Measurements from ENCODE around the gene GNAT3. TPM values are rescaled to one million over a fixed set of nuclear protein-coding genes. Genes with fewer than 3 reads are reported as not detected.

The GNAT3 gene
- polyA plus RNA-seq, 1 experiment = not detected

DNA sequence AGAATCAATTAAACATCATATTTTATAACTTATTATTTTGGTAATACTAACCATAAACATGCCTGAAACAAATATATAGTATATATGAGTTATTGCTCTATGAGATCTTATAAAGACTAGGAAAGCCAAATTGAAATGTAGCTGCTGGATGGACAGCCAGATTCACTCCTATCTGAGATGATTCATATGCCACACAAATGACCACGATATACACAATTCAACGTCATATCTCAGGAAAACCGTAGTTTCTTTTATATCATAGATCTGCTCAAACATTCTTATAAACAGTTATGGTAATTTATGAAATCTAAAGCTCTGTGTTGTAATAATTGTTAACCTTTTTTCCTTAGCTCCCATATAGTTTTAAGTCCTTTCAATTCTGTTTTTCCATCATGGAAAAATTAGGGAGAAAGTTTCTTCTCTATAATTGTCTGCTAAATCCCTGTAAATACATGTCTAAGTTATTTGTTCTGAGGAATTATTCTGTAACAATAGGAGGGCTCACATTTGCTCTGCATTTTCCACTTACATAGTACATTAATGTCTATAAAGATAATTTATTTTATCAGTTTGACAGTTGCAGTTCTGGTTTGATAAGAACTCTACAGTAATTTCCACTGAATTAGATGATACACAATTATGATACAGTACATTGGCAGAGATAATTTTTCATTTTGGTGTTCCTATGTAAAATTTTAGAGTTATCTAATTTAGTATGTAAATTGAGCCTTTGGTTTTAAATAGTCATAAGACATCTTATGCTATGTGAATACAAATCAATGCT, 42.7 kb downstream of the GNAT3 start:
- H3K27me3 ChIP-seq (ENCODE audit: control insufficient read depth, insufficient read depth, low read length) = no peaks in the 10 kb centered on the region
- no peak for DNase-seq (ENCODE audit: low read depth)
- H3K4me3 ChIP-seq (ENCODE audit: low read depth, low read length) = no peak overlapping the region
- CTCF ChIA-PET = no interaction called here
- no peaks in the 10 kb centered on the region for H3K36me3 ChIP-seq (ENCODE audit: control insufficient read depth, insufficient read depth, low read length)
- TF ChIP-seq, protein P1, sequence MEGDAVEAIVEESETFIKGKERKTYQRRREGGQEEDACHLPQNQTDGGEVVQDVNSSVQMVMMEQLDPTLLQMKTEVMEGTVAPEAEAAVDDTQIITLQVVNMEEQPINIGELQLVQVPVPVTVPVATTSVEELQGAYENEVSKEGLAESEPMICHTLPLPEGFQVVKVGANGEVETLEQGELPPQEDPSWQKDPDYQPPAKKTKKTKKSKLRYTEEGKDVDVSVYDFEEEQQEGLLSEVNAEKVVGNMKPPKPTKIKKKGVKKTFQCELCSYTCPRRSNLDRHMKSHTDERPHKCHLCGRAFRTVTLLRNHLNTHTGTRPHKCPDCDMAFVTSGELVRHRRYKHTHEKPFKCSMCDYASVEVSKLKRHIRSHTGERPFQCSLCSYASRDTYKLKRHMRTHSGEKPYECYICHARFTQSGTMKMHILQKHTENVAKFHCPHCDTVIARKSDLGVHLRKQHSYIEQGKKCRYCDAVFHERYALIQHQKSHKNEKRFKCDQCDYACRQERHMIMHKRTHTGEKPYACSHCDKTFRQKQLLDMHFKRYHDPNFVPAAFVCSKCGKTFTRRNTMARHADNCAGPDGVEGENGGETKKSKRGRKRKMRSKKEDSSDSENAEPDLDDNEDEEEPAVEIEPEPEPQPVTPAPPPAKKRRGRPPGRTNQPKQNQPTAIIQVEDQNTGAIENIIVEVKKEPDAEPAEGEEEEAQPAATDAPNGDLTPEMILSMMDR (IDR thresholded peaks at IDR 0.05; ENCODE audit: insufficient read depth, low read depth, low read length) = no peak
- POLR2A ChIA-PET = interaction anchor here (0.6 kb wide), 1 partner anchor 10 kb away, joined by 3 read pairs; no protein-coding TSS in a partner anchor

DNA sequence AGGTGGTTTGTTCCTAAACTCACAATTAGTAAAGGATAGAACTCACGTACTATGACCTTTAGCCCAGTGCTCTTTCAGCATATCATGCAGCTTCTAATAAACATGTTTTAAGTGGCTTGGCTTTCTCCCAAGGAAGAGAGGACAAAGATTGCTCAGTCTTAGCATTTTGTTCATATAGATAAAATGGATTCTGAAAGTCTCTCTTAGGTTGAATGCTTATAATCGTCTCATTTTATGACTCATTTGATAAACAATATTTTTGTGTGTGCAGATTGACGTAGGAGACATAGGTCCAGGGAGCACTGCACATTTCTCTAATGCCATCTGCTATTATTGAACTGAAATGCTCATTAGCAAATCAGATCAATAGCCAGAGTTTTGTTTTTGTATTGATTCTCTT, 44.8 kb downstream of the GNAT3 start:
- ChIA-PET POLR2A (no interaction called here), CTCF (interaction anchor here (0.6 kb wide), 1 partner anchor 38 kb away, joined by 3 read pairs; no protein-coding TSS in a partner anchor)
- Histone ChIP-seq H3K4me3 (ENCODE audit: low read depth, low read length) (no peak overlapping the region), H3K36me3 (ENCODE audit: control insufficient read depth, insufficient read depth, low read length) (no peaks in the 10 kb centered on the region), H3K27me3 (ENCODE audit: control insufficient read depth, insufficient read depth, low read length) (no peaks in the 10 kb centered on the region)
- TF ChIP-seq, protein P1 (IDR thresholded peaks at IDR 0.05; ENCODE audit: insufficient read depth, low read depth, low read length) = no peak
- no peak for DNase-seq (ENCODE audit: low read depth)

DNA sequence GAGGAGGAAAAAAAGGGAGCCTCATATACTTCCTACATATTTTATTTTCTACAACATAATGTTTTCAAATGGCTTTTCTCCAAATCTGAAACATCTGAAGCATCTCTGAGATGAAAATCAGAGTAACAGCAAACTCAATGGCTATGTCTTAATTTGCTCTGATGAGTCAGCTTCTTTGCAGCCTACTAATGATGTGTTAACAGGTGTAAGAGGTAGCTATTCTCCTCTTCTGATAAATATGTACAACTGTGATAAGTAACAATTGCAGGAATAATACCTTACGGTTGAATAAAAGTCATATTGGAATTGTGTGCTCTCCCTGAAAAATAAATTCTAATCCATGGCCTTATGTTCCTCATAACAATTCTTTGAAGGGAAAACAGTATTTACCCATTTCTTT, 45.2 kb downstream of the GNAT3 start:
- CTCF ChIA-PET = interaction anchor here (0.6 to 0.7 kb wide), 2 partner anchors 14 to 38 kb away, joined by 3 read pairs; no protein-coding TSS in a partner anchor
- POLR2A ChIA-PET = no interaction called here
- DNase-seq (ENCODE audit: low read depth) = no peak

DNA sequence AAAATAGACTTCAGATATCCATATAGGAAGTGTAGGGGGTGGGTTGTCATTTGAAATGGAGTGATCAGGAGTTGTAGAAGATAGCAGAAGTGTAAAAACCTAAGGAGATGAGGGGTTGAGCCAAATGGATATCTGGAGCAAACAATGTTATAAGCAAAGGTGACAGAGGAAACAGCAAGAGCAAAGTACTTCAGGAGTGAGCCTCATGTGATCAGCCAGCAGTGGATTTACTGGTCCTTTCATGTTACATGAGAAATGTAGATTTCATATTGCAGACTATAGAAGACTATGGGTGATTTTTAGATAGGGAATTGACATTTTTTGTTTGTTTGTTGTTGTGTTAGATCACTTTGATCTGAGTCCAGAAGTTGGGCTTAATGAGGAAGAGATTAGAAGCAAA, 47.7 kb downstream of the GNAT3 start:
- TF ChIP-seq, protein P1 (IDR thresholded peaks at IDR 0.05; ENCODE audit: insufficient read depth, low read depth, low read length) = no peak
- Histone ChIP-seq H3K36me3 (ENCODE audit: control insufficient read depth, insufficient read depth, low read length) (no peaks in the 10 kb centered on the region), H3K4me3 (ENCODE audit: low read depth, low read length) (no peak overlapping the region), H3K27me3 (ENCODE audit: control insufficient read depth, insufficient read depth, low read length) (no peaks in the 10 kb centered on the region)
- ChIA-PET POLR2A (no interaction called here), CTCF (no interaction called here)
- DNase-seq (ENCODE audit: low read depth) = no peak

More for the DNA sequence above, 45.2 kb downstream of the GNAT3 start:
- TF ChIP-seq, protein P1 (IDR thresholded peaks at IDR 0.05; ENCODE audit: insufficient read depth, low read depth, low read length) = no peak
- no peak overlapping the region for H3K4me3 ChIP-seq (ENCODE audit: low read depth, low read length)
- no peaks in the 10 kb centered on the region for H3K27me3 ChIP-seq (ENCODE audit: control insufficient read depth, insufficient read depth, low read length)
- H3K36me3 ChIP-seq (ENCODE audit: control insufficient read depth, insufficient read depth, low read length) = no peaks in the 10 kb centered on the region

DNA sequence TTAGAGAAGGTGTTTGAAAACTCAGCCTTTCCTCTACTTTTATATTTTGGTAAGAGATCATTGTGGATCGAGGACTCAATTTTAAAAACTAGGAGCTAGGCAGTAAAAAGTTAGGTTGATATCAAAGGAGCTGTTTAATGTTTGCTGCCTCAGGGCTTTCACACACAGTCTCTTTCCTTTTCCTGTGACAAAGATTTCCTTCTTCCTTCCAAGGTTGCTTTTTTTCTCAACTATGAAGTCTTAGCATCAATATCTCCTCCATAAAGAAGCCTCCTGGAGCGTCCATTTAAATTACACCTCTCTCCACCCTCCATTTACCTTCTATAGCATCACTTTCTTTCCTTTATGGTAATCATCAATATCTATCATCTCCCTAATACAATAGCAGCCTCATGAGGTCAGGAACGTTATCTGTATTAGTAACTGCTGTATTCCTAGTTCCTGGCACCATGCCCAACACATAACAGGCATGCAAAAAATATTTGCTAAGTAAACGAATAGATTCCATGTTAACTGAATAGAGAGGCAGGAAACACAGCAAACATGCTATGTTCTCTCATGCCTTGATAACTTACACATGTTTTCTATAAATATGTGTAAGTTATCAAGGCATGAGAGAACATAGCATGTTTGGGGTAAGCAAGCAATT, 48.5 kb downstream of the GNAT3 start:
- DNase-seq (ENCODE audit: low read depth) = no peak
- POLR2A ChIA-PET = no interaction called here
- H3K4me3 ChIP-seq (ENCODE audit: low read depth, low read length) = no peak overlapping the region
- TF ChIP-seq, protein P1 (IDR thresholded peaks at IDR 0.05; ENCODE audit: insufficient read depth, low read depth, low read length) = no peak
- H3K36me3 ChIP-seq (ENCODE audit: control insufficient read depth, insufficient read depth, low read length) = no peaks in the 10 kb centered on the region
- CTCF ChIA-PET = no interaction called here
- H3K27me3 ChIP-seq (ENCODE audit: control insufficient read depth, insufficient read depth, low read length) = no peaks in the 10 kb centered on the region

Measured in BJ (cell line).